IMR-90 (cell line): Measurements from ENCODE around the gene OR10A2. TPM values are rescaled to one million over a fixed set of nuclear protein-coding genes. Genes with fewer than 3 reads are reported as not detected.

Experiments
- ATAC-seq: fragments of 200-7000 bp; cut with Tn5 transposase; 2 replicates; pipeline ENCODE4 v1.9.1; 2020; ENCODE audit warnings: low read depth, mild to moderate bottlenecking, moderate library complexity
- BruUV-seq: library from RNA; stranded (reverse); fragments of 400-500 nt; replicated peaks from 2 replicates; lab custom pipeline; 2021; lab: Mats Ljungman, UMichigan
- CTCF ChIA-PET: fragments of 300-600 bp; formaldehyde crosslinking; extraction: SDS; loops from one replicate; lab custom pipeline; 2021; ENCODE audit warnings: antibody characterized with exemption; lab: Yijun Ruan, JAX
- POLR2A ChIA-PET: fragments of 300-600 bp; sonication (Branson Sonifier 250); formaldehyde crosslinking; loops from one replicate; lab custom pipeline; 2022; ENCODE audit warnings: antibody characterized with exemption; ENCODE audit not compliant: unreplicated experiment; lab: Charles Lee
- DNase-seq: peaks from one replicate; pipeline ENCODE4 v3.0.0; 2013
- H2AFZ ChIP-seq: replicated peaks from 2 replicates; pipeline ENCODE3; 2013; ENCODE audit warnings: low read length, mild to moderate bottlenecking; ENCODE audit not compliant: poor library complexity
- H2AK5ac ChIP-seq: 2 replicates; pipeline ENCODE4 v1.6.1; 2013; ENCODE audit warnings: low read depth, low read length, inconsistent platforms
- H2AK9ac ChIP-seq: replicated peaks from 2 replicates; pipeline ENCODE3; 2013; ENCODE audit warnings: mild to moderate bottlenecking, low read depth, low read length, moderate library complexity; ENCODE audit not compliant: poor library complexity
- H2BK120ac ChIP-seq: 2 replicates; pipeline ENCODE4 v1.6.1; 2013; ENCODE audit warnings: low read depth, low read length, inconsistent platforms
- H2BK15ac ChIP-seq: 3 replicates; pipeline ENCODE4 v1.6.1; 2013; ENCODE audit warnings: low read depth, low read length, inconsistent platforms
- H2BK20ac ChIP-seq: 2 replicates; pipeline ENCODE4 v1.6.1; 2013; ENCODE audit warnings: low read depth, mild to moderate bottlenecking, inconsistent platforms, low read length, moderate library complexity
- H2BK5ac ChIP-seq: 2 replicates; pipeline ENCODE4 v1.6.1; 2013; ENCODE audit warnings: mild to moderate bottlenecking, low read depth, low read length, inconsistent platforms; ENCODE audit not compliant: poor library complexity, severe bottlenecking
- H3K14ac ChIP-seq: replicated peaks from 2 replicates; pipeline ENCODE4 v1.6.1; 2013; ENCODE audit warnings: low read depth, low read length, inconsistent platforms
- H3K18ac ChIP-seq: 2 replicates; pipeline ENCODE4 v1.6.1; 2013; ENCODE audit warnings: low read depth, low read length, control low read depth
- H3K23ac ChIP-seq: 2 replicates; pipeline ENCODE4 v1.6.1; 2013; ENCODE audit warnings: low read depth, low read length, inconsistent platforms
- H3K27ac ChIP-seq: 2 replicates; pipeline ENCODE4 v1.5.1; 2013; ENCODE audit warnings: mild to moderate bottlenecking, control low read depth, low read length; ENCODE audit not compliant: insufficient read depth
- H3K27me3 ChIP-seq: 2 replicates; pipeline ENCODE4 v1.6.1; 2013; ENCODE audit warnings: low read length; ENCODE audit not compliant: control insufficient read depth, insufficient read depth
- H3K36me3 ChIP-seq: 2 replicates; pipeline ENCODE4 v1.6.1; 2013; ENCODE audit warnings: low read length, mixed read lengths; ENCODE audit not compliant: control insufficient read depth, insufficient read depth
- H3K4ac ChIP-seq: 2 replicates; pipeline ENCODE4 v1.6.1; 2013; ENCODE audit warnings: low read depth, low read length, inconsistent platforms
- H3K4me1 ChIP-seq: 2 replicates; pipeline ENCODE4 v1.6.1; 2013; ENCODE audit warnings: low read length, mixed read lengths; ENCODE audit not compliant: control insufficient read depth, insufficient read depth
- H3K4me2 ChIP-seq: 2 replicates; pipeline ENCODE4 v1.6.1; 2013; ENCODE audit warnings: low read depth, mild to moderate bottlenecking, control low read depth, low read length, moderate library complexity
- H3K4me3 ChIP-seq: 2 replicates; pipeline ENCODE4 v1.5.1; 2013; ENCODE audit warnings: low read depth, mild to moderate bottlenecking, control low read depth, low read length, moderate library complexity; ENCODE audit not compliant: insufficient read depth
- H3K56ac ChIP-seq: 2 replicates; pipeline ENCODE4 v1.6.1; 2013; ENCODE audit warnings: low read length, inconsistent platforms; ENCODE audit not compliant: insufficient read depth; ENCODE audit errors: extremely low read depth
- H3K79me1 ChIP-seq, 2 experiments: 2 replicates each; pipeline ENCODE4 v1.6.1; 2013; ENCODE audit warnings: low read length in 2 of 2, inconsistent platforms in 1 of 2, low read depth in 1 of 2
- H3K9ac ChIP-seq: 2 replicates; pipeline ENCODE4 v1.6.1; 2013; ENCODE audit warnings: low read depth, low read length, control low read depth
- H3K9me1 ChIP-seq: 2 replicates; pipeline ENCODE4 v1.6.1; 2013; ENCODE audit warnings: low read length, inconsistent platforms; ENCODE audit not compliant: insufficient read depth
- H3K9me3 ChIP-seq: 2 replicates; pipeline ENCODE4 v1.6.1; 2013; ENCODE audit warnings: low read length; ENCODE audit not compliant: control insufficient read depth, insufficient read depth
- H4K20me1 ChIP-seq: 2 replicates; pipeline ENCODE4 v1.6.1; 2013; ENCODE audit warnings: low read length, inconsistent platforms; ENCODE audit not compliant: insufficient read depth
- H4K5ac ChIP-seq: 2 replicates; pipeline ENCODE4 v1.6.1; 2013; ENCODE audit warnings: mild to moderate bottlenecking, low read depth, low read length, control low read depth
- H4K8ac ChIP-seq, 2 experiments: 2 replicates each; pipeline ENCODE4 v1.6.1; 2013; ENCODE audit warnings: low read depth in 2 of 2, low read length in 2 of 2, control low read depth in 1 of 2, inconsistent platforms in 1 of 2
- H4K91ac ChIP-seq: 2 replicates; pipeline ENCODE4 v1.6.1; 2013; ENCODE audit warnings: low read depth, low read length, inconsistent platforms; ENCODE audit not compliant: insufficient read depth
- BHLHE40 ChIP-seq: fragments of 150-350 bp; IDR thresholded peaks from 2 replicates; pipeline ENCODE4 v1.6.1; 2016; ENCODE audit warnings: mild to moderate bottlenecking, low read depth, low read length
- CHD1 ChIP-seq: IDR thresholded peaks from 2 replicates; pipeline ENCODE4 v1.6.1; 2012; ENCODE audit warnings: low read depth, low read length, improper control_type of control experiment
- FOS ChIP-seq: fragments of 150-350 bp; IDR thresholded peaks from 2 replicates; pipeline ENCODE4 v1.6.1; 2016; ENCODE audit warnings: low read depth, low read length
- MAFK ChIP-seq: IDR thresholded peaks from 2 replicates; pipeline ENCODE4 v1.6.1; 2012; ENCODE audit warnings: low read depth, low read length, improper control_type of control experiment
- POLR2A ChIP-seq: IDR thresholded peaks from 2 replicates; pipeline ENCODE4 v1.6.1; 2012; ENCODE audit warnings: mild to moderate bottlenecking, low read depth, low read length
- RAD21 ChIP-seq: IDR thresholded peaks from 2 replicates; pipeline ENCODE4 v1.6.1; 2012; ENCODE audit warnings: low read length, improper control_type of control experiment
- RCOR1 ChIP-seq: IDR thresholded peaks from 2 replicates; pipeline ENCODE4 v1.6.1; 2012; ENCODE audit warnings: mild to moderate bottlenecking, low read length, improper control_type of control experiment; ENCODE audit not compliant: insufficient replicate concordance
- SMC3 ChIP-seq: fragments of 150-350 bp; IDR thresholded peaks from 2 replicates; pipeline ENCODE4 v1.6.1; 2016; ENCODE audit warnings: low read depth, mild to moderate bottlenecking, antibody characterized with exemption, low read length, moderate library complexity
- WGBS, 2 experiments: methylation state at CpG; one replicate each; pipeline versions ENCODE4 v1.1.5 to v1.1.7; 2013; ENCODE audit warnings: missing lambda C conversion rate in 2 of 2; ENCODE audit not compliant: insufficient read length in 1 of 2; ENCODE audit errors: extremely low coverage in 2 of 2; 5-methylcytosine and 5-hydroxymethylcytosine counted together
- dilution Hi-C: fragments of 300-500 bp; cut with HindIII; formaldehyde crosslinking; loops from one replicate; pipeline ENCODE4 v1.14.3; 2018; ENCODE audit warnings: low sequenced_read_pairs; ENCODE audit not compliant: unreplicated experiment
- in situ Hi-C: fragments of 300-500 bp; cut with MboI; formaldehyde crosslinking; loops from 3 replicates; pipeline ENCODE4 v1.14.3; 2019; ENCODE audit warnings: low sequenced_read_pairs, inconsistent platforms, mixed read lengths
- intact Hi-C: fragments of 100-400 bp; cut with micrococcal nuclease; formaldehyde crosslinking; loops from 2 replicates; pipeline ENCODE4 v1.10.0; 2022
- polyA plus RNA-seq, 3 experiments: library from polyadenylated mRNA; depleted of rRNA; stranded (reverse); fragments of >200 nt; gene quantifications; 2 replicates each; pipeline ENCODE4 v1.2.3, GENCODE V29; 2012; ENCODE audit warnings: low replicate concordance in 1 of 3
- total RNA-seq: library from RNA; depleted of rRNA; stranded (reverse); fragments of >200 nt; gene quantifications from 2 replicates; pipeline ENCODE4 v1.2.3, GENCODE V29; 2012
- TF ChIP-seq, protein P1 (sequence below): fragments of 150-350 bp; IDR thresholded peaks from 2 replicates; pipeline ENCODE4 v1.6.1; 2017; ENCODE audit warnings: mild to moderate bottlenecking, antibody characterized with exemption, low read length, low read depth

OR10A2 gene
- total and polyA plus RNA-seq, 2 of the 4 experiments (the other 2 are of a cell fraction): not detected

GRCh38 chr11:6919698-6920097 lies 56.8 kb downstream of the OR10A2 start:
- H2AFZ ChIP-seq: no peak overlapping the region
- no CpG with 5 or more reads among the region's 2 CpGs for WGBS, 2 experiments
- in situ Hi-C loops (no loop called here), dilution Hi-C loops (no loop called here), intact Hi-C loops (no loop called here)
- no peak overlapping the region for H3K18ac ChIP-seq
- no peaks in the 10 kb centered on the region for H3K79me1 ChIP-seq
- no peak overlapping the region for H3K14ac ChIP-seq
- H4K5ac ChIP-seq: no peak overlapping the region
- no TSS peak for BruUV-seq
- ATAC-seq (no peak), DNase-seq (no peak)
- no peaks in the 10 kb centered on the region for H3K9me3 ChIP-seq
- no peaks in the 10 kb centered on the region for H3K27me3 ChIP-seq
- H2AK5ac ChIP-seq: no peak overlapping the region
- H3K23ac ChIP-seq: no peak overlapping the region
- H3K4me1 ChIP-seq: no peaks in the 10 kb centered on the region
- H3K4me3 ChIP-seq: no peak overlapping the region
- TF ChIP-seq RAD21 (no peak), RCOR1 (no peak), POLR2A (no peak), SMC3 (no peak), BHLHE40 (no peak), FOS (no peak), CHD1 (no peak), MAFK (no peak)
- TF ChIP-seq, protein P1, sequence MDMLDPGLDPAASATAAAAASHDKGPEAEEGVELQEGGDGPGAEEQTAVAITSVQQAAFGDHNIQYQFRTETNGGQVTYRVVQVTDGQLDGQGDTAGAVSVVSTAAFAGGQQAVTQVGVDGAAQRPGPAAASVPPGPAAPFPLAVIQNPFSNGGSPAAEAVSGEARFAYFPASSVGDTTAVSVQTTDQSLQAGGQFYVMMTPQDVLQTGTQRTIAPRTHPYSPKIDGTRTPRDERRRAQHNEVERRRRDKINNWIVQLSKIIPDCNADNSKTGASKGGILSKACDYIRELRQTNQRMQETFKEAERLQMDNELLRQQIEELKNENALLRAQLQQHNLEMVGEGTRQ: no peak
- H2BK20ac ChIP-seq: no peak overlapping the region
- H3K4ac ChIP-seq: no peak overlapping the region
- no peaks in the 10 kb centered on the region for H4K20me1 ChIP-seq
- no peak overlapping the region for H2BK120ac ChIP-seq
- no peak overlapping the region for H3K9ac ChIP-seq
- no peak overlapping the region for H2BK5ac ChIP-seq
- H4K91ac ChIP-seq: no peak overlapping the region
- no peaks in the 10 kb centered on the region for H3K36me3 ChIP-seq
- ChIA-PET CTCF (no interaction called here), POLR2A (no interaction called here)
- H4K8ac ChIP-seq: no peak overlapping the region
- no peak overlapping the region for H3K4me2 ChIP-seq
- no peak overlapping the region for H3K27ac ChIP-seq
- no peak overlapping the region for H2BK15ac ChIP-seq
- H2AK9ac ChIP-seq: no peak overlapping the region
- no peaks in the 10 kb centered on the region for H3K9me1 ChIP-seq
- no peak overlapping the region for H3K56ac ChIP-seq
